ENCODE measurements around the gene PPP2R5E. TPM values are rescaled to one million over a fixed set of nuclear protein-coding genes. Genes with fewer than 3 reads are reported as not detected.

The PPP2R5E gene
- total RNA-seq, 1 donor from 2014 or later = 67.7 TPM

DNA sequence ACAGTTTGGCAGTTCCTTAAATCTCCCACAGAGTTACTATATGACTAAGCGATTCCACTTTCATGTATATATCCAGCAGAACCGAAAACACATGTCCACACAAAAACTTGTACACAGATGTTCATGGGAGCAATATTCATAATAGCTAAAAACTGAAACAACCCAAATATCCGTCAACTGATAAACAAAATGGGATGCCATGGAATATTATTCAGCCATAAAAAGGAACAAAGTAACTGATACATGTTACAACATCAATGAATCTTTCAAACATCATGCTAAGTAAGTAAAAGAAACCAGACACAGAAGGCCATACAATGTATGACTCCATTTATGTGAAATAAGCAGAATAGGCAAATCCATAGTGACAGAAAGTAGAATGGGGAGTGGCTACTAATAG, 144.2 kb downstream of the PPP2R5E start:
- Mint-ChIP-seq H3K4me1 (ENCODE audit: low read depth, unreplicated experiment) (no peaks in the 10 kb centered on the region), H3K9me3 (ENCODE audit: unreplicated experiment) (peaks cover 9% of the 10 kb centered on the region), H3K27me3 (ENCODE audit: unreplicated experiment) (peaks cover 2% of the 10 kb centered on the region), H3K4me3 (ENCODE audit: unreplicated experiment) (no peak overlapping the region), H3K36me3 (ENCODE audit: unreplicated experiment) (peaks cover 19% of the 10 kb centered on the region), H3K27ac (ENCODE audit: unreplicated experiment) (no peak overlapping the region)
- TF ChIP-seq, protein P1, sequence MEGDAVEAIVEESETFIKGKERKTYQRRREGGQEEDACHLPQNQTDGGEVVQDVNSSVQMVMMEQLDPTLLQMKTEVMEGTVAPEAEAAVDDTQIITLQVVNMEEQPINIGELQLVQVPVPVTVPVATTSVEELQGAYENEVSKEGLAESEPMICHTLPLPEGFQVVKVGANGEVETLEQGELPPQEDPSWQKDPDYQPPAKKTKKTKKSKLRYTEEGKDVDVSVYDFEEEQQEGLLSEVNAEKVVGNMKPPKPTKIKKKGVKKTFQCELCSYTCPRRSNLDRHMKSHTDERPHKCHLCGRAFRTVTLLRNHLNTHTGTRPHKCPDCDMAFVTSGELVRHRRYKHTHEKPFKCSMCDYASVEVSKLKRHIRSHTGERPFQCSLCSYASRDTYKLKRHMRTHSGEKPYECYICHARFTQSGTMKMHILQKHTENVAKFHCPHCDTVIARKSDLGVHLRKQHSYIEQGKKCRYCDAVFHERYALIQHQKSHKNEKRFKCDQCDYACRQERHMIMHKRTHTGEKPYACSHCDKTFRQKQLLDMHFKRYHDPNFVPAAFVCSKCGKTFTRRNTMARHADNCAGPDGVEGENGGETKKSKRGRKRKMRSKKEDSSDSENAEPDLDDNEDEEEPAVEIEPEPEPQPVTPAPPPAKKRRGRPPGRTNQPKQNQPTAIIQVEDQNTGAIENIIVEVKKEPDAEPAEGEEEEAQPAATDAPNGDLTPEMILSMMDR (IDR thresholded peaks at IDR 0.05; ENCODE audit: partially characterized antibody, unreplicated experiment) = no peak
- DNase-seq = no peak

DNA sequence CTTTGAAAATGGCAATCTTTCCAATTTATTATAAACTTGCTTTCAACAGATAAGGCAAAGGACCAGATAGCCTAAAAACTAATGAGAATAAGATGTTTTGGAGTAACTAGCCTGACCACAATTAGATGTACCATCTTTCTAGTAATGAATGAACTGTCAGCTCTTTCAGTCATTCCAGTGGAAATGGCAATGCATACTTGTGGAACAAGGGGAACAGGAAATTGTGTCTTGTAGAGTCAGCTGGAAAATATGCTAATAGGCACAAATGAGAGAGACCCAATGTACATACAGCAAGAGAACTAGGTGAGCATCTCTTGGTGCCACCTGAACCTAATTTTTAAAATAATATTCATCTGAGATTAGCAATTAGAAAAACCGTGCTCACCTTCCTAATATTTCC, 148.3 kb downstream of the PPP2R5E start:
- Mint-ChIP-seq H3K4me3 (ENCODE audit: unreplicated experiment) (no peak overlapping the region), H3K27me3 (ENCODE audit: unreplicated experiment) (peaks cover 2% of the 10 kb centered on the region), H3K27ac (ENCODE audit: unreplicated experiment) (no peak overlapping the region), H3K9me3 (ENCODE audit: unreplicated experiment) (peaks cover 9% of the 10 kb centered on the region), H3K4me1 (ENCODE audit: low read depth, unreplicated experiment) (no peaks in the 10 kb centered on the region), H3K36me3 (ENCODE audit: unreplicated experiment) (peaks cover 19% of the 10 kb centered on the region)
- no peak for DNase-seq
- TF ChIP-seq, protein P1 (IDR thresholded peaks at IDR 0.05; ENCODE audit: partially characterized antibody, unreplicated experiment) = no peak

DNA sequence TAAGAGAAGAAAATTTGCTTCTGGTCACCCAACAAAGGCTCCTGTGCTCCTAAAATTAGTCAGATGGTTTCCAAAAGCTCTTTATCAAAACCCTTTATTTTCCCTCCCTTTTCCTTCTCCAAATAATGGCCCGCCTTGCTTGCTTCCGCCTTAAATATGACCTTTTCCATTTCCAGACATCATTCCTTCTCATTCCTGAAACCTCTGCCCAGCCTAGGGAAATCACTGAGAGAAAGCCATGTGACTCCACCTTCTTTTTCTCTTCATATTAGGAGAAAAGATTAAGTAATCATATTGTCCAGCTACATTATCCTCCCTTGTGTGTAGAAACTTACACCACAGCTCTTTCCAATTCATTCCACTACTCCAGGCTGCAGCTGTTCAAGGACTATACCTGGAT, 148.7 kb downstream of the PPP2R5E start:
- Mint-ChIP-seq H3K4me3 (ENCODE audit: unreplicated experiment) (no peak overlapping the region), H3K27ac (ENCODE audit: unreplicated experiment) (no peak overlapping the region), H3K27me3 (ENCODE audit: unreplicated experiment) (peaks cover 2% of the 10 kb centered on the region), H3K9me3 (ENCODE audit: unreplicated experiment) (peaks cover 9% of the 10 kb centered on the region), H3K4me1 (ENCODE audit: low read depth, unreplicated experiment) (no peaks in the 10 kb centered on the region), H3K36me3 (ENCODE audit: unreplicated experiment) (peaks cover 19% of the 10 kb centered on the region)
- DNase-seq = no peak
- TF ChIP-seq, protein P1 (IDR thresholded peaks at IDR 0.05; ENCODE audit: partially characterized antibody, unreplicated experiment) = no peak

DNA sequence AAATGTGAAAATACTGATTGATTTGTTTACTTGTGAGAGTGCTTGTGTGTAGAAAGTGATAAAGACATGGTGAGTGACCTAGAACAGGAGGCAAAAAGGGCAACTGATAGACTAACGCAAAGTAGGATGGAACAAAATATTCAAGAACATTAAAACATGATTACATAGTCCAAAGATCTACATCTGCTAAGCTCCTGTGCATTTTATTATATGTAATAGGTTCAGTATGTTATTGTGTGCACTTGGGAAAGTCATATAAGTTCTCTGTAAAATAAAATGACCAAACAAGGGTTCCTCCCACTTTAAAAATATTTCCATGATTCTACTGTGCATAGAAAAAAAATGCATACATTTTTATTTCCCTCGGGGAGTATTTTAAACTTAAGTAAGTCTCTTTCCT, 150.2 kb downstream of the PPP2R5E start:
- H3K36me3 Mint-ChIP-seq (ENCODE audit: unreplicated experiment) = peaks cover 10% of the 10 kb centered on the region
- no peak for DNase-seq
- TF ChIP-seq, protein P1 (IDR thresholded peaks at IDR 0.05; ENCODE audit: partially characterized antibody, unreplicated experiment) = no peak
- peaks cover 6% of the 10 kb centered on the region for H3K9me3 Mint-ChIP-seq (ENCODE audit: unreplicated experiment)
- H3K27ac Mint-ChIP-seq (ENCODE audit: unreplicated experiment) = no peak overlapping the region
- H3K27me3 Mint-ChIP-seq (ENCODE audit: unreplicated experiment) = peaks cover 3% of the 10 kb centered on the region
- no peak overlapping the region for H3K4me3 Mint-ChIP-seq (ENCODE audit: unreplicated experiment)
- H3K4me1 Mint-ChIP-seq (ENCODE audit: low read depth, unreplicated experiment) = peaks cover 2% of the 10 kb centered on the region

DNA sequence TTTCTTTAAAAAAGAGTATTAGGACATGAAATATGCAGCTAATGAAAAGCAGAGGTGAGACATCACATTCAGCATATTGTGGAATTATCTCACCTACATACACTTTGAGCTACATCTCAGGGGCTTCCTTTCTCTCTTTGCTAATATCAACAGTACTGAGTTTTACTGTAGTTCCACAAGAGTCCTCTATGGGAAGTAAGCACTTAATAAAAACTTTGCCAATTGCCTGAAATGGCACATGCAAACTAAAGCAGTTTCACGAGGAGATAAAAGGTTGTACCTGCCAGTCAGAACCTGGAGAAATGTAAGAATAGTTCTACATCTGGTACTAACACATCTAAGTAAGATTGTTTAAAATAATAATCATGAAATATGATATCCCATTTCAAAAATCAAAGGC, 150.9 kb downstream of the PPP2R5E start:
- Mint-ChIP-seq H3K9me3 (ENCODE audit: unreplicated experiment) (peaks cover 6% of the 10 kb centered on the region), H3K27ac (ENCODE audit: unreplicated experiment) (no peak overlapping the region), H3K4me1 (ENCODE audit: low read depth, unreplicated experiment) (peaks cover 2% of the 10 kb centered on the region), H3K36me3 (ENCODE audit: unreplicated experiment) (peaks cover 9% of the 10 kb centered on the region), H3K4me3 (ENCODE audit: unreplicated experiment) (no peak overlapping the region), H3K27me3 (ENCODE audit: unreplicated experiment) (peaks cover 3% of the 10 kb centered on the region)
- TF ChIP-seq, protein P1 (IDR thresholded peaks at IDR 0.05; ENCODE audit: partially characterized antibody, unreplicated experiment) = no peak
- DNase-seq = no peak

Data from glutamatergic neuron (in vitro differentiated cells).